GM19238 (cell line): ENCODE results near the gene OPCML.

ENCODE experiments used
- DNase-seq: peaks from one replicate; pipeline ENCODE4 v3.0.0; 2011; ENCODE audit warnings: low spot score; ENCODE audit not compliant: insufficient read length

OPCML gene

GRCh38 chr11:132456751-132457328 is 1075.5 kb downstream of the OPCML start:
- DNase-seq = no peak

- no peak for DNase-seq
Observed at GRCh38 chr11:132455044-132455443, 1077.3 kb downstream of the OPCML start.

GRCh38 chr11:132453406-132453805 is 1078.9 kb downstream of the OPCML start:
- DNase-seq = no peak

- DNase-seq = no peak
Observed at GRCh38 chr11:132452616-132453015, 1079.7 kb downstream of the OPCML start.

GRCh38 chr11:132451942-132452601 is 1080.2 kb downstream of the OPCML start:
- DNase-seq = no peak

GRCh38 chr11:132450631-132451030 is 1081.7 kb downstream of the OPCML start:
- DNase-seq = no peak

- DNase-seq = no peak
Observed at GRCh38 chr11:132448334-132448995, 1083.8 kb downstream of the OPCML start.

- no peak for DNase-seq
Observed at GRCh38 chr11:132447761-132448160, 1084.5 kb downstream of the OPCML start.

GRCh38 chr11:132445859-132446291 is 1086.4 kb downstream of the OPCML start:
- no peak for DNase-seq

- no peak for DNase-seq
Observed at GRCh38 chr11:132444911-132445310, 1087.4 kb downstream of the OPCML start.

GRCh38 chr11:132439711-132440255 is 1092.5 kb downstream of the OPCML start:
- no peak for DNase-seq

- no peak for DNase-seq
Observed at GRCh38 chr11:132438418-132438817, 1093.9 kb downstream of the OPCML start.

- no peak for DNase-seq
Observed at GRCh38 chr11:132430429-132431062, 1101.8 kb downstream of the OPCML start.

- no peak for DNase-seq
Observed at GRCh38 chr11:132429685-132430084, 1102.6 kb downstream of the OPCML start.

- DNase-seq = no peak
Observed at GRCh38 chr11:132427611-132428010, 1104.7 kb downstream of the OPCML start.

GRCh38 chr11:132424433-132424832 is 1107.9 kb downstream of the OPCML start:
- no peak for DNase-seq

- no peak for DNase-seq
Observed at GRCh38 chr11:132423266-132423665, 1109.0 kb downstream of the OPCML start.

- no peak for DNase-seq
Observed at GRCh38 chr11:132422722-132423121, 1109.6 kb downstream of the OPCML start.

- no peak for DNase-seq
Observed at GRCh38 chr11:132421555-132421954, 1110.7 kb downstream of the OPCML start.

GRCh38 chr11:132414451-132414850 is 1117.8 kb downstream of the OPCML start:
- no peak for DNase-seq

GRCh38 chr11:132410383-132410782 is 1121.9 kb downstream of the OPCML start:
- DNase-seq = no peak
